ENCODE measurements around the gene SEMA4B. TPM values are rescaled to one million over a fixed set of nuclear protein-coding genes. Genes with fewer than 3 reads are reported as not detected.

The SEMA4B gene
- total and polyA plus RNA-seq, 2 experiments from 2014 or later, result 3.6 to 4.5 TPM

DNA sequence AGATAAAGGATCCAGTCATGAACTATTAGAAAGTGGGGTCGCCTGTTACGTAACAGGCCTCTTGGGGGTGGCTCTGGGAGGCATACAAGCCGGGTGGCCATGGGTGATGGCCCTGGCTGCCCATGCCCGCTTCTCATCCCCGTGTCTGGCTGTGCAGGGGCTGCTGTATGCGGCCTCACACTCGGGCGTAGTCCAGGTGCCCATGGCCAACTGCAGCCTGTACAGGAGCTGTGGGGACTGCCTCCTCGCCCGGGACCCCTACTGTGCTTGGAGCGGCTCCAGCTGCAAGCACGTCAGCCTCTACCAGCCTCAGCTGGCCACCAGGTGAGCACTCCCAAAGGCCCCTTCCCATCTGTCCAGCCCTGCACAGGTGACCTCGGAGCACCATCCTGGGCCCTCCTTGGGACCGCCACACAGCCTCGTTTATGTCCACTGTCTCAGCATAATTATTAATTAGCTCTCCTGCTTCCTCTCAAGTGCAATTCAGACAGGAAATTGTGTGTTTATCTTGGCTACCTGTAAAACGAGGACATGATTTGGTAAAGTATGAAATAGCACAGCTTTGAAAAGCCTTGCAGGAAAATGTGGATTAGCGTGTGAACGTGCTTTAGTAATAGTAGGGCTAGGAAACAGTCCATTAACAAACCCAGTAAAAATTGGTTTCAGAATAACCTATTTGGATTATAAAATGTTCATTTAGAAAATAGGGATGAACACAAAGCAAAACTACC lies 24.5 kb downstream of the SEMA4B start:
- Histone ChIP-seq H3K27ac (no peak overlapping the region), H3K4me1 (ENCODE audit: insufficient read depth) (no peaks in the 10 kb centered on the region), H4K20me1 (ENCODE audit: insufficient read depth) (no peaks in the 10 kb centered on the region), H3K36me3 (ENCODE audit: low read depth) (no peaks in the 10 kb centered on the region), H3K79me2 (ENCODE audit: insufficient read depth) (no peaks in the 10 kb centered on the region), H3K9me2 (ENCODE audit: insufficient read depth) (no peaks in the 10 kb centered on the region), H3K4me3 (no peak overlapping the region), H3F3A (ENCODE audit: insufficient read depth) (no peaks in the 10 kb centered on the region), H3K9me3 (ENCODE audit: low read depth) (no peaks in the 10 kb centered on the region), H3K27me3 (replicated peaks; ENCODE audit: insufficient read depth) (no peaks in the 10 kb centered on the region), H2AFZ (no peak overlapping the region), H3K9ac (no peak overlapping the region), H3K4me2 (ENCODE audit: unreplicated experiment) (no peak overlapping the region)
- in situ Hi-C loops (cut with MboI), result no loop called here
- DNase-seq, result no peak
- WGBS, 2 experiments (ENCODE audit: low coverage in 1 of 2, low lambda C conversion rate in 2 of 2, missing lambda C conversion rate in 2 of 2), result 93 to 96% methylated on average over 18 of the region's 18 CpGs
- no peak for TF ChIP-seq EZH2 (IDR thresholded peaks at IDR 0.05; ENCODE audit: insufficient read depth, poor library complexity, severe bottlenecking)
- TF ChIP-seq EZH2phosphoT487 (IDR thresholded peaks at IDR 0.05; ENCODE audit: insufficient read depth, low read depth), result no peak

DNA sequence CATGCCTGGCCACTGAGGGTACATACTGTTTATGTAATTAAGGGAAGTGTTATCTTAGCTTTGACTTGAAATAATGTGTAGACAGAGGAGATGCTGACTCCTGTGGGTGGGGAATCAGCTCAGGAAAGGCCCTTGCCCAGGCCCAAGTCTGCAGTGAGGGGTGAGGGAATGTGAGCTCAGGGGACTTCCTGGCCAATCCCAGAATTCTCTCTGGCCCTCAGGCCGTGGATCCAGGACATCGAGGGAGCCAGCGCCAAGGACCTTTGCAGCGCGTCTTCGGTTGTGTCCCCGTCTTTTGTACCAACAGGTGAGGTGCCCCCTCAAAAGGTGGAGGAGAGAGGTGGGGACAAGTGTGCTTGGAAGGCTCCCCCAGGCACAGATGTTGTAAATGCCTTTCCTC lies 26.2 kb downstream of the SEMA4B start:
- Histone ChIP-seq H3K9me3 (ENCODE audit: low read depth) (no peaks in the 10 kb centered on the region), H3K79me2 (ENCODE audit: insufficient read depth) (peaks cover 14% of the 10 kb centered on the region), H3K9ac (no peak overlapping the region), H3K9me2 (ENCODE audit: insufficient read depth) (no peaks in the 10 kb centered on the region), H3K4me1 (ENCODE audit: insufficient read depth) (0 out of 2 replicates have a peak, but pooled peaks cover 6% of the 10 kb centered on the region), H2AFZ (no peak overlapping the region), H3K4me2 (ENCODE audit: unreplicated experiment) (no peak overlapping the region), H3K27ac (no peak overlapping the region), H4K20me1 (ENCODE audit: insufficient read depth) (no peaks in the 10 kb centered on the region), H3K27me3 (replicated peaks; ENCODE audit: insufficient read depth) (no peaks in the 10 kb centered on the region), H3K4me3 (no peak overlapping the region), H3K36me3 (ENCODE audit: low read depth) (no peaks in the 10 kb centered on the region), H3F3A (ENCODE audit: insufficient read depth) (no peaks in the 10 kb centered on the region)
- no peak for TF ChIP-seq EZH2 (IDR thresholded peaks at IDR 0.05; ENCODE audit: insufficient read depth, poor library complexity, severe bottlenecking)
- DNase-seq, result no peak
- in situ Hi-C loops (cut with MboI), result no loop called here
- 88 to 97% methylated on average over 7 of the region's 7 CpGs for WGBS, 2 experiments (ENCODE audit: low coverage in 1 of 2, low lambda C conversion rate in 2 of 2, missing lambda C conversion rate in 2 of 2)

DNA sequence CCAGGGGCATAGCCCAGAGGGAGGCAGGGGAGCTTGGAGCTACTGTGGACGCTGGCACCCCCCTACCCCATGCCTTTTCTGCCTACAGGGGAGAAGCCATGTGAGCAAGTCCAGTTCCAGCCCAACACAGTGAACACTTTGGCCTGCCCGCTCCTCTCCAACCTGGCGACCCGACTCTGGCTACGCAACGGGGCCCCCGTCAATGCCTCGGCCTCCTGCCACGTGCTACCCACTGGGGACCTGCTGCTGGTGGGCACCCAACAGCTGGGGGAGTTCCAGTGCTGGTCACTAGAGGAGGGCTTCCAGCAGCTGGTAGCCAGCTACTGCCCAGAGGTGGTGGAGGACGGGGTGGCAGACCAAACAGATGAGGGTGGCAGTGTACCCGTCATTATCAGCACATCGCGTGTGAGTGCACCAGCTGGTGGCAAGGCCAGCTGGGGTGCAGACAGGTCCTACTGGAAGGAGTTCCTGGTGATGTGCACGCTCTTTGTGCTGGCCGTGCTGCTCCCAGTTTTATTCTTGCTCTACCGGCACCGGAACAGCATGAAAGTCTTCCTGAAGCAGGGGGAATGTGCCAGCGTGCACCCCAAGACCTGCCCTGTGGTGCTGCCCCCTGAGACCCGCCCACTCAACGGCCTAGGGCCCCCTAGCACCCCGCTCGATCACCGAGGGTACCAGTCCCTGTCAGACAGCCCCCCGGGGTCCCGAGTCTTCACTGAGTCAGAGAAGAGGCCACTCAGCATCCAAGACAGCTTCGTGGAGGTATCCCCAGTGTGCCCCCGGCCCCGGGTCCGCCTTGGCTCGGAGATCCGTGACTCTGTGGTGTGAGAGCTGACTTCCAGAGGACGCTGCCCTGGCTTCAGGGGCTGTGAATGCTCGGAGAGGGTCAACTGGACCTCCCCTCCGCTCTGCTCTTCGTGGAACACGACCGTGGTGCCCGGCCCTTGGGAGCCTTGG lies 27.0 kb downstream of the SEMA4B start:
- Histone ChIP-seq H3K27ac (no peak overlapping the region), H3K79me2 (ENCODE audit: insufficient read depth) (peaks cover 21% of the 10 kb centered on the region), H3K36me3 (ENCODE audit: low read depth) (no peaks in the 10 kb centered on the region), H3K9ac (no peak overlapping the region), H3K27me3 (replicated peaks; ENCODE audit: insufficient read depth) (no peaks in the 10 kb centered on the region), H3K9me2 (ENCODE audit: insufficient read depth) (no peaks in the 10 kb centered on the region), H3K4me3 (no peak overlapping the region), H3K9me3 (ENCODE audit: low read depth) (no peaks in the 10 kb centered on the region), H4K20me1 (ENCODE audit: insufficient read depth) (no peaks in the 10 kb centered on the region), H3F3A (ENCODE audit: insufficient read depth) (no peaks in the 10 kb centered on the region), H2AFZ (no peak overlapping the region), H3K4me1 (ENCODE audit: insufficient read depth) (0 out of 2 replicates have a peak, but pooled peaks cover 8% of the 10 kb centered on the region), H3K4me2 (ENCODE audit: unreplicated experiment) (no peak overlapping the region)
- WGBS, 2 experiments (ENCODE audit: low coverage in 1 of 2, low lambda C conversion rate in 2 of 2, missing lambda C conversion rate in 2 of 2), result 91 to 95% methylated on average over 34 to 38 of the region's 38 CpGs
- DNase-seq, result no peak
- TF ChIP-seq EZH2phosphoT487 (IDR thresholded peaks at IDR 0.05; ENCODE audit: insufficient read depth, low read depth) (no peak), EZH2 (IDR thresholded peaks at IDR 0.05; ENCODE audit: insufficient read depth, poor library complexity, severe bottlenecking) (no peak)
- in situ Hi-C loops (cut with MboI), result no loop called here

DNA sequence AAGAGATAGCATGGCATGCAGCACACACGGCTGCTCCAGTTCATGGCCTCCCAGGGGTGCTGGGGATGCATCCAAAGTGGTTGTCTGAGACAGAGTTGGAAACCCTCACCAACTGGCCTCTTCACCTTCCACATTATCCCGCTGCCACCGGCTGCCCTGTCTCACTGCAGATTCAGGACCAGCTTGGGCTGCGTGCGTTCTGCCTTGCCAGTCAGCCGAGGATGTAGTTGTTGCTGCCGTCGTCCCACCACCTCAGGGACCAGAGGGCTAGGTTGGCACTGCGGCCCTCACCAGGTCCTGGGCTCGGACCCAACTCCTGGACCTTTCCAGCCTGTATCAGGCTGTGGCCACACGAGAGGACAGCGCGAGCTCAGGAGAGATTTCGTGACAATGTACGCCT lies 27.8 kb downstream of the SEMA4B start:
- Histone ChIP-seq H3K79me2 (ENCODE audit: insufficient read depth) (peaks cover 22% of the 10 kb centered on the region), H3K9ac (no peak overlapping the region), H3K4me3 (no peak overlapping the region), H4K20me1 (ENCODE audit: insufficient read depth) (no peaks in the 10 kb centered on the region), H3K4me2 (ENCODE audit: unreplicated experiment) (no peak overlapping the region), H3K36me3 (ENCODE audit: low read depth) (no peaks in the 10 kb centered on the region), H3K27ac (no peak overlapping the region), H3F3A (ENCODE audit: insufficient read depth) (no peaks in the 10 kb centered on the region), H3K9me2 (ENCODE audit: insufficient read depth) (no peaks in the 10 kb centered on the region), H3K4me1 (ENCODE audit: insufficient read depth) (0 out of 2 replicates have a peak, but pooled peaks cover 8% of the 10 kb centered on the region), H2AFZ (no peak overlapping the region), H3K27me3 (replicated peaks; ENCODE audit: insufficient read depth) (no peaks in the 10 kb centered on the region), H3K9me3 (ENCODE audit: low read depth) (no peaks in the 10 kb centered on the region)
- in situ Hi-C loops (cut with MboI), result no loop called here
- 86 to 87% methylated on average over 15 of the region's 15 CpGs for WGBS, 2 experiments (ENCODE audit: low coverage in 1 of 2, low lambda C conversion rate in 2 of 2, missing lambda C conversion rate in 2 of 2)
- TF ChIP-seq EZH2phosphoT487 (IDR thresholded peaks at IDR 0.05; ENCODE audit: insufficient read depth, low read depth) (no peak), EZH2 (IDR thresholded peaks at IDR 0.05; ENCODE audit: insufficient read depth, poor library complexity, severe bottlenecking) (no peak)
- DNase-seq, result no peak

All from GM23248 (cell line).